GM19238 (cell line): ENCODE results near the gene ERV3-1.
"Not testable (repeated sequence)": the region's sequence is repeated elsewhere in the genome, so short reads cannot be mapped to it uniquely, and the experiment has no call there.

ENCODE experiments used
- DNase-seq: peaks from one replicate; pipeline ENCODE4 v3.0.0; 2011; ENCODE audit warnings: low spot score; ENCODE audit not compliant: insufficient read length

Gene ERV3-1

DNA sequence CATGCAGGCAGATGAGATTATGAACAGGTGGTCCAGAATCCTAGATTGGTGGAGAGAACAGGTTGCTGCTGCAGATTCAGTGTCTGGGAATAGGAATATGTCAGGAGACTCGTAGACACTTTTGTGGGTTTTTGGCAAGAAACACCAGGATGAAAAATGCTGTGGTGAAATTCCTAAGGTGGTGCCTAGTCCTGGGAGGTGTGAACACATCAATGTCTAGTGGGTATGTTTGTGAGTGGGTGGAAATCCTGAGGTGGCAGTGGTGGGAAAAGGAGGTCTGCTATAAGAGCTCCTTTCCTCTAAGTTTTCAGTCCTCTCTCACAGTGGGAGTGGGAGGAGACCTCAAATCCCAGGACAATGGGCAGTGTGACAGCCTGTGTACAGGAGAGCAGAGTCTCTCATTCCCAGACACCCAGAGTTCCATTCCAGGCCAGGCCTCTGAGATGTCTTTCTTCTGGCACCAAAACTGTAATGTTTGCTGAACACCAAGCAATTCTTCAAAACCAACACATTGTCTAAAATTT, 5.1 kb downstream of the ERV3-1 start:
- DNase-seq = no peak

DNA sequence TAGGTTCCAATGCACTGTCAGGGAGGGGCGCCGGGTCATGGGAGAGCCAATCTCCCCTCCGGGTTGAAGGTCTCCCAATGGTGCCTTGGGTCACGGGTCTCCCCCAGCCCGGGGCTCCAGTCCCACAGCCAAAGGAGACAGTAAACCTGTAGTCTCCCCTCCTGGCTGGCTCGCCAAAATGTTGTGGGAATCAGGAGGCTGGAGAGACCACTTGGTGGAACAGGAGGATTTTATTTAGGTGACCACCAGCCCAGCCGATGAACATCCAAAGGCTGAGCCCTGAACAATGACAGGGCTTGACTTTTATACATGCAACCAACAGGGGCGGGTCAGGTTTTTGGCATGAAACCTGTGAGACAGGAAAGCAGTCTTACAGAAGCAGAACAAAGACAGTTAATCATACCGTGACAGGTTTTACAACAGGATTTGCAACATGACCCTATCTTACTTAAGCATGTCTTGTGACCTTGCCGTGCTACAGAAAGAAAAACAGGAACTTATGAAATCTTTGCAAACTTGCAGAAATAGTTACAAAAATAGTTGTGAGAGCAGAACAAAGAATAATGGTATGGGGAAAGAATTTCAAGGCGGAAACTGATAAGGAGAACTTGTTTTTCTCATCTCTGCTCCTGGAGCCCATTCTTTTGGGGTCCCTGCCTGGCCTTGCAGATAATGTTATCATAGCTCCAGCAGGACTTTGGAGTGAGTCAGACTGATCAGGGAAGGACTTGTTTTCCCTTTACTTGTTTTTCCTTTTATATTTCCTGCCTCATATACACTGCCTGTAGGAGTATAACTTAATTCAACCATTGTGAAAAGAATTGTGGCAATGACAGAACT, 7.1 kb downstream of the ERV3-1 start:
- DNase-seq = no peak

DNA sequence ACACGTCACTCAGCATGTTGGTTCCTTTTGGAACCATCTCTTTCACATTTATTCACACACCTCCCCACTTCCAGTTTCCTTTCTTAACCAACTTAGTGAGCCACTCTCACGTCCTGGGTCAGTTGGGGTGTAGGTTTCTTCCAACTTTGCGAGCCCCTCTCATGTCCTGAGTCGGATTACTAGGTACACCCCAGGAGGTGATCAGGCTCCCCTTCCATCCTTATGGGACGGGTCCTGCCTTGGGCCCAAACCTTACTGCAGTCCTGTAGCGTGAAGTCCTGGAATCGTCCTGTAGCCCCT, 7.7 kb downstream of the ERV3-1 start:
- no peak for DNase-seq

DNA sequence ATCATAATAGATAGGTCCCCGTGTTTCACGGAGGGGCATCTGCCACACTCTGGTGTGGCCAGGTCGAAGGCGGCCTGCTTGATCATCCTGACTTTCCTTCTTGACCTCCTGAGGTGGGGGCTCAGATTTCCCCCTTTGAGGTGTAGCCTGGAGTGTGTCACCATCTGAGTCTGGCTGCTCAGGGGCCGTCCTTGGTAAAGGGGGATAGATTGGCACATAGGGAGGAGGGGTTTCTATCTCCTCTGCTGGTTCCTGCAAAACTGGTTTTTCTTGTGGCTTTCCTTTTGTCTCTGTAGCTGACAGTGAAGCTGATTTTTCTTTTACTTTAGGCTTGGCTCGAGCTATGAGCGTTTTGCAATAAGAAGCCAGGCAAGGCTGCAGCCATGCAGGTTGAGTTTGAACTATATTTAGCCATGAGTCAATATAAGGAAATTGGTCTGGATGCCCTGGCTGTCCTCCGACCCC, 8.5 kb downstream of the ERV3-1 start:
- no peak for DNase-seq

DNA sequence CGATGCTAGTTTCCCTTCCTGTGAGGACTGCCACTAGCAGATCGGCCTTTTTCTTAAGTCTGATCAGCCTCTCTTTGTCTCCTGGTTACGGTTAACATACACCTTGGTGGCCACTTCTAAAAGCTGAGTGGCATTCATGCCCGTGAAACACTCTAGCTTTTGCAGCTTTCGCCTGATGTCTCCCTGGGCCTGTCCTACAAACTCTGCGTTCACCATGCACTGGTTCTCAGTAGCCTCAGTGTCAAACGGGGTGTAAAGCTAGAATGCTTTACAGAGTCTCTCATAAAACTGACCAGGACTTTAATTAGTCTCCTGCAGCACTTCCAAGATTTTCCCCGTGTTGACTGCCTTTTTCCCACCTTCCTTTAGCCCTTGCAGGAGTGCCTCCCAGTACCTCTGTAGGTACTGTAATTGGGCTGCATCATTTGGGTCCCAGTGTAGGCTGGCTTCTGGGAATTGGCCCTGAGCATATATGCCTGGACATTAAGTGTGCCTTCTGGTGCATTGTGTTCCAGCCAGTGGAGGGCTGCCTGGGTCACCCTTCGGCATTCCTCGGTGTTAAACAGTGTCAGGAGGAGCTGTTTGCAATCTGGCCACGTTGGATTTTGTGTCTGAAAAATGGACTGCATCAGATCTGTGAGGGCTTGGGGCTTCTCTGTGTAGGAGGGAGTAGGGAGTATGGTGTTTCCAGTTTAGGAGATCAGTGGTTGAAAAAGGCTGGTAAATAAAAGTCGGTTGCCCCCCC, 9.2 kb downstream of the ERV3-1 start:
- DNase-seq = no peak

DNA sequence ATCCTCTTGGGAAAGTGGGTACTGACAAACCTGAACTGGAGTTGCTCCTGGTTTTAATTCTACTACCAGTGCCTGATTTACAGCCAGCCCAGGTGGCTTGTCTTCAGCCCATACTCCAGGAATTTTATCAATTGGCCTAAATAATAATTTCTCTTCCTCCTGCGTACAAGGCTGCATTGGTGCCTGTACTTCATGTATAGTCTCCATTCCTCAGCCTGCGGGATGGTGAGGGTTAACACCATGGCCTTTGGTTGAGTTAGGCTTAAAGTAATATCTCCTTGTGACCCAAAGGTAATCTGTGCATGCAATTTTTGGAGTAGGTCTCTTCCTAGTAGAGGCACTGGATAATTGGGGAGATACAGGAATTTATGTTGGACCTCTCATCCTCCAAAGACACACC, 10.2 kb downstream of the ERV3-1 start:
- DNase-seq = no peak

DNA sequence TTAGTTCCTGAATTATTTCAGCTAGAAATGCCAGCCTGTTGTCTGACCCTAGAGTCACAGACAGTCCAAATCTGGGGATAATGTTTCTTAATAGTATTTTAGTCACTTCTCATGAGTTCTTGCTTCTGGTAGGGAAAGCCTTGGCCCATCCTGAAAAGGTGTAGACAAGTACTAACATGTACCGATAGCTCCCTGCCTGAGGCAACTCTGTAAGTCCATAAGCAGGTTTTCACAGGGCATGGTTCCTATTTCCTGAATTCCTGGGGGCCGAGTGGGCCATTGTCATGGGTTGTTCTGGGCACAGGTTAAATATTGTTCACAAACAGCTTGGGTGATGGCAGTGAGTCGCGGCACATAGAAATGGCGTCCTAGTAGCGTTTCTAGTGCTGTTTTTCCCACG, 12.6 kb downstream of the ERV3-1 start:
- DNase-seq = no peak

DNA sequence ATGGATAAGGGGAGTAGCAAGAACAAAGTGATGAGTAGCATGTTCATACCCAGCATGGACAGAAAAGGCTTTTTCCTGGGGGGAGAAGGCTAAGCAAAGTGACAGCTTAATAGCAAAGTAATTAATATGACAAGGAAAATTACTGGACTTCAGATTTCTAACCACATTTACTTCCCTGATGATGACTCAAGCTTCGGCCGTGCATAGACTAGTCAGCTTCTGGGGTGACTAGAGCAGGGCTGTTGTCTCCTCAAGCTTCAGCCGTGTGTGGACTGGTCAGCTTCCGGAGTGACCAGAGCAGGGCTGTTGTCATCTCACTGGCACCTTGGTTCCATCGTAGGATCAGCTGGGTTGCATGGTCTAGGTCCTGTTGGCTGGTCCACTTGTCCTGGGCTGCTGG, 13.5 kb downstream of the ERV3-1 start:
- DNase-seq = no peak

DNA sequence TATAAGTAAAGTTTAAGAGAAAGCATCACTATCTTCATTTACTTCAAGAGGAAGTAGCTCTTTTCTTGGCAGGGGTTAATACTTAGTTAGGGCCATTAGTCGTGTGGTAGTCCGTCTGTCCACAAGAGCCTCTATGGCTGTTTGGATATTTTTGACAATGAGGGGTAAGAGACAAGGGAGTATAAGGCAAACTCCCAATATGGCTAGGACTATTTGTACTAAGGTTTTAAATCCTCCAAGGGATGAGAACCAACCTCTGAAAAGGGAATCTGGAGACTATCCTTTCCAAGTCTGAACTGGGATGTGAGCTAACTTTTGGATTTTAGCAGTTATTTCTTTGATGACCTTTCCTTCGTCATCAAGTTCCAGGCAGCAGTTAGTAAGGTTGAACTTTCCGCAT, 15.6 kb downstream of the ERV3-1 start, which contains the start of gene ZNF117:
Gene ZNF117 (minus strand): TSS at position 101 of the 400 bp plus-strand sequence.
- no peak for DNase-seq

DNA sequence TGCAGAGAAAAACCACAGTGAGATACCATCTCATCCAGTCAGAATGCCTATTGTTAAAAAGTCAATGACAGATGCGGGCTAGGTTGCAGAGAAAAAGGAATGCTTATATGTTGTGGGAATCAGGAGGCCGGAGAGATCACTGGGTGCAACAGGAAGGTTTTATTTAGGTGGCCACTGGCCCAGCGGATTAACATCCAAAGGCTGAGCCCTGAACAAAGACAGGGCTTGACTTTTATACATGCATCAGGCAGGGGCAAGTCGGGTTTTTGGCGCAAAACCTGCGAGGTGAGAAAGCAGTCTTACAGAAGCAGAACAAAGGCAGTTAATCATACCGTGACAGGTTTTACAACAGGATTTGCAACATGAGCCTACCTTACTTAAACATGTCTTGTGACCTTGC, 16.3 kb downstream of the ERV3-1 start:
- no peak for DNase-seq

DNA sequence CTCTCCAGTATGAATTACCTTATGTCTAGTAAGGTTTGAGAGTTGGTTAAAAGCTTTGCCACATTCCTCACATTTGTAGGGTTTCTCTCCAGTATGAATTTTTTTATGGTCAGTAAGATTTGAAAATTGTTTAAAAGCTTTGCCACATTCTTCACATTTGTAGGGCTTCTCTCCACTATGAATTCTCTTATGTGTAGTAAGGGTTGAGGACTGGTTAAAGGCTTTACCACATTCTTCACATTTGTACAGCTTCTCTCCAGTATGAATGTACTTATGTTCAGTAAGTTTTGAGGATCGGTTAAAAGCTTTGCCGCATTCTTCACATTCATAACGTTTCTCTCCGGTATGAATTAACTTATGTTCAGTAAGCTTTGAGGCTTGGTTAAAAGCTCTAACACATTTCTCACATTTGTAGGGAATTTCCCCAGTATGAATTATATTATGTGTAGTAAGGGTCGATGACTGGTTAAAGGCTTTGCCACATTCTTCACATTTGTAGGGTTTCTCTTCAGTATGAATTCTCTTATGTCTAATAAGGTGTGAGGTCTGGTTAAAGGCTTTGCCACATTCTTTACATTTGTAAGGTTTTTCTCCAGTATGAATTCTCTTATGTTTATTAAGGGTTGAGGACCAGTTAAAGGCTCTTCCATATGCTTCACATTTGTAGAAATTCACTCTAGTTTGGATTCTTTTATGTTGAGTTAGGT, 27.8 kb downstream of the ERV3-1 start:
- no peak for DNase-seq

DNA sequence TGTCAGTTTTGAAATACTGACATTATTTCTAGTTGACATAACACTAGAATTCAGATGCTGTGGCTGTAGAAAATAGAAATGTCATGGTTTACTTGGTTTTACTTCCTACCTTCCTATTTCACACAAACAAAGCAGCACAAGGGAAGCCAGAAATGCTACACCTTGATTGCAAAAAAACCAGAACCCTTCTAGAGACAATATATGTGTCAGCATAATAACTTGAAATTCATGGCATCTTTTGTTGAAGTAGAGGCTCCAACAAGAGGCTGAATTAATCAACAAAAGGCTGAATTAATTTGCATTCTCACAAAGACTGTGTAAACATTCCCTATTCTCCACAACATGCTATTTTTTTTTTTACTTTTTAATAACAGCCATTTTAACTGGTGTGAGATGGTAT, 40.9 kb downstream of the ERV3-1 start:
- DNase-seq = no peak

DNA sequence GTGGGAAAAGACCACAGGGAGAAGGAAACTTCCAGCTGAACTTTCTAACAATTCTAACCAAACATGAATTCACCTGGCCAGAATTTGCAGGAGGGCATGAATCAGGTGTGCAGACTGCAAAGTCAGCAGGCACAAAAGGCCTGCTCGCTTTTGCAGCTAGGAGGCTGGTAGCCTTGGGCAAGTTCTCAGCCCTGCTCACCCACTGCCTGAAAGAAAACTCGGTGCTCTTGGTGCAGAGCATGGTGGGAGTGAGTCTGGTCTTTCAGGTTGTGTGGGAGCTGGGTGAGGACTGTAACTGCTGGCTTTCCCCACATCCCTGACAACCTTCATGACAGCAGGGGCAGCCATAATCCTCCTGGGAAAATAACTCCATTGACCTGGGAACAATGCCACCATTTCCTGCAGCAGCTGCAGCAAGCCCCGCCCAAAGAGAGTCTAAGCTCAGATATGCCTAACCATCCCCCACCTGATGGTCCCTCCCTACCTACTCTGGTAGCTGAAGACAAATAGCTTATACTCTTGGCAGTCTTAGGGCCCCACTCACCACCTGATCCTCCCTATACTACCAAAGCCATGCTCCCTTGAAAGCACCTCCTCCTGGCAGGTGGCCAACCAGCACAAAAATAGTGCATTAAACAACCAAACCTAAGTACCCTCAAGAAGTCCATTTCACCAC, 47.3 kb downstream of the ERV3-1 start:
- no peak for DNase-seq

DNA sequence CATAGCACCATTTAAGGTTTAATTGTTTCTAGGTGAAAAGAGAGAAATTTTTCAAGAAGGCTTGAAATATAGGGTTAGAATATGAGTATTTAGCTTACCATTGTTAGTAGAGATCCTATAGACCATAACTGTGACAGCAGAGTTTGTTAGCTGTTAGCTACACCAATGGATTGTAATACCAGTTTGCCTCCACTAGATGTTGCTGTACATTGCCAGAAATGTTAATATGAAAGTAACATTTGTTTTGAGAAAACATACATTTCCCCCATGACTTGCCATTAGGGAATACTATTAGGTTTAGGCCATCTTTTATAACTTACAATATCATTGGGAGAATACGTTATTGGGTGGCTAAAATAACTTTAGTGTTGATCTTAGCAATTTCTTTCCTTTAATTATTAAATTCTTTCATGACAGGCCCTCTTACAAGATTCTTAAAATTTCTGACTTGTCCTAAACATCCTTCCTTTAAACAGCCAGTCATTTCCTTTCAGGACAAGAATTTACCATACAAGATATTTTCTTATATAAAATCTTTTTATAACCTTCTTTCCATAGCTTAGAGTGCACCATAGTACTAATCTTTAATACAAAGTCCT, 55.1 kb downstream of the ERV3-1 start:
- no peak for DNase-seq

DNA sequence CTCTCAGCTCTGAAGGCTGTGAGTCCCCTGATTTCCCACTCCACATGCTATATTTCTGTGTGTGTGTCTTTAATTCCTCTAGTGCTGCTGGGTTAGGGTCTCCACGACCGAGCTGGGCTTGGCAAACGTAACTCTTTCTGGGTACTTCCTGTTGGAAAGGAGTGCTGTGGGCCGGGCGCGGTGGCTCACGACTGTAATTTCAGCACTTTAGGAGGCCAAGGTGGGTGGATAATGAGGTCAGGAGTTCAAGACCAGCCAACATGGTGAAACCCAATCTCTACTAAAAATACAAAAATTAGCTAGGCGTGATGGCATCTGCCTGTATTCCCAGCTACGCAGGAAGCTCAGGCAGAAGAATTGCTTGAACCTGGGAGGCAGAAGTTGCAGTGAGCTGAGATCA, 55.8 kb downstream of the ERV3-1 start:
- DNase-seq = not testable (repeated sequence)

DNA sequence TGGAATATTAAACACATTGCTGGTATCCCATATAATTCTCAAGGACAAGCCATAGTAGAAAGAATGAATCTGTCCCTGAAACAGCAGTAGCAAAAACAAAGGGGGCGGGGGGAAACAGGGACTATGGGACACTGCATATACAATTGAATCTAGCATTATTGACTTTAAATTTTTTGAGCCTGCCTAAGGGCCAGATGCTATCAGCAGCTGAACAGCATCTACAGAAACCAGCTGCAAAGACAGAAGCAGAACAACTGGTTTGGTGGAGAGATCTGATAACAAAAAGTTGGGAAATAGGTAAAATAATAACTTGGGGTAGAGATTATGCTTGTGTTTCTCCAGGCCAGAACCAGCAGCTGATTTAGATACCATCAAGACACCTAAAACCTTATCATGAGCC, 57.7 kb downstream of the ERV3-1 start:
- not testable (repeated sequence) for DNase-seq

DNA sequence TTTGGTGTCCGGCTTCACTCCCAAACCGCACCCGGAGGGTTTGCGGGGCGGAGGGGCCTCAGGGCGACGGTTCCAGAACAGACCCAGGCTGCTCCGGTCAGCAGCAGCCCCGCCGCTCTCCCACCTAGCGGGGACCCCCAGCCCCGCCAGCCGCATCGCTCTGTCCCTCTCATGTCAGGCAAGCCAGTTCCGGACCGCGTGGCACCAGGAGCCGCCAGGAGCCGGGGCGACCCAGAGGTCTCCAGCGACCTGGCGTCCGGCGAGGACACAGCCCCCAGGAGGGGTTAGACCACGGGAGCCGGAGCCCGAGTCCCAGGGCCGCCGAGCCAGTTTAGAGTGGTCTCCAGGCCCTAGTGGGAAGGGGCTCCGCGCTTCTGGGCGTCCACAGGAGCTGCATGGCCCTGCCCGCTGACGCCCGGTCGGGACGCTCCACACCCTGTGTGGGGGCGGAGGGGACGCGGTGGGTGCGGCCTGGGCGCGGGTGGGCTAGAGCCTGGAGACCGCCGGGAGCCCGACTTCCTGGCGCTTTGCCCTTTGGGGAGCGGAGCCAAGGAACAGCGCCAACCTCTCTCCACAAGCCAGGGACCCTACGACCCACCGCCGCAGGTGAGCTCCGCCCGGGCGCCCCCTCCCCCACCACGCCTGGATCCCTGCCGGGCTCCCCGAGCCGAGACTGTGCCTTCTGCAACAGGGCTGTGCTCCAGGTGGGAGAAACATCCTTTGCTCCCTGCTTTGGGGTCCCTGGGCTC, 59.1 kb downstream of the ERV3-1 start:
- DNase-seq = no peak

DNA sequence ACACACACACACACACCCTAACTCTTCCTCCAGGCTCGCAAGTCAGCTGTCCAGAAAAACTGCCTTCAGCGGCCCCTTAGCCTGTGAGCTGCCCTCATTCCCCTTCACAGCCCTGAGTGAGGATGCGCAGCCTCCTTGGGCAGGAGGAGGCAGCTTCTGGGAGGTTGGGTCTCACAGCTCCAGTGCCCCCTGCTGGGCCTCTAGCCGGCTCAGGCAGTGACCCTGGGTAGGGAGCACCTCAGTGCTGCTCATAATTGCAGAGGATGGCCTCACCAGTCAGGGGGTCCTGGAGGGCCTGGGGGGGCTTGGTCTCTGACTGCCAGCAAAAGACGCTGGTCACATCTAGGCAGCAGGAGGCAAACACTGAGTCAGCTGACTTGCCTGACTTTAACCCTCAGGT, 59.7 kb downstream of the ERV3-1 start:
- no peak for DNase-seq

DNA sequence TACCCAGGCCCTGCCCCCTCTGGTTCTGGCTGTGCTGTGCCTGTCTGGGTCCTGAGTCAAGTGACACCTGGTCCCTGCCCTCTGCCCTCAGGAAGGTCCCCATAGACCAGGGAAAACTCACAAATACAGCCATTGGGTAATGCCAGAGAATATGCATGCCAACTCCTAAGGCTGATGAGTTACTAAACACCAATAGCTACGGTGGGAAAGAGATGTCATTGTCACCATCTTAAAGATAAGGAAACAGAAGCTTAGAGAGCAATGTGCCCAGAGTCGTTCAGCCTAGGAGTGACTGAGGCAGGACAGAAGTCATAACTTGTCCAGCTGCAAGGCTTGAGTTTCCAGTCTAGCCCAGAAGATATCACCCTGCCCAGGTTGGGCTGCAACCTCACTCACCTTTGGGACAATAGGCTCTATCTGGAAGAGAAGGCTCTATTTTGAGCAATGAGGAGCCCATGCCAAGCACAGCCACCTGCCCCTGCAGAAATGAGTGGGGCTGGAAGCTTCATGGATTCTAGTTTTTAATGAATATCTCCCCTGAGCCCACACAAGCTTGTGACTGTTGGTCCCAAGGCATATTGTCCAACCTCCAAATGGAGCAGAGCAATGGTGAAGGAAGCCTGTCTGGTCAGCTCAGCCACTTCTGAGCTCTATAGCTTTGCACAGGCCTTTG, 60.8 kb downstream of the ERV3-1 start:
- DNase-seq = no peak
